Measurements from ENCODE around the gene ZNF428.
A peak's percentile ranks its signal among the peaks of the same experiment; 100 is the strongest.
"Not testable (repeated sequence)": the region's sequence is repeated elsewhere in the genome, so short reads cannot be mapped to it uniquely, and the experiment has no call there.

ZNF428 gene, protein sequence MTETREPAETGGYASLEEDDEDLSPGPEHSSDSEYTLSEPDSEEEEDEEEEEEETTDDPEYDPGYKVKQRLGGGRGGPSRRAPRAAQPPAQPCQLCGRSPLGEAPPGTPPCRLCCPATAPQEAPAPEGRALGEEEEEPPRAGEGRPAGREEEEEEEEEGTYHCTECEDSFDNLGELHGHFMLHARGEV

DNA sequence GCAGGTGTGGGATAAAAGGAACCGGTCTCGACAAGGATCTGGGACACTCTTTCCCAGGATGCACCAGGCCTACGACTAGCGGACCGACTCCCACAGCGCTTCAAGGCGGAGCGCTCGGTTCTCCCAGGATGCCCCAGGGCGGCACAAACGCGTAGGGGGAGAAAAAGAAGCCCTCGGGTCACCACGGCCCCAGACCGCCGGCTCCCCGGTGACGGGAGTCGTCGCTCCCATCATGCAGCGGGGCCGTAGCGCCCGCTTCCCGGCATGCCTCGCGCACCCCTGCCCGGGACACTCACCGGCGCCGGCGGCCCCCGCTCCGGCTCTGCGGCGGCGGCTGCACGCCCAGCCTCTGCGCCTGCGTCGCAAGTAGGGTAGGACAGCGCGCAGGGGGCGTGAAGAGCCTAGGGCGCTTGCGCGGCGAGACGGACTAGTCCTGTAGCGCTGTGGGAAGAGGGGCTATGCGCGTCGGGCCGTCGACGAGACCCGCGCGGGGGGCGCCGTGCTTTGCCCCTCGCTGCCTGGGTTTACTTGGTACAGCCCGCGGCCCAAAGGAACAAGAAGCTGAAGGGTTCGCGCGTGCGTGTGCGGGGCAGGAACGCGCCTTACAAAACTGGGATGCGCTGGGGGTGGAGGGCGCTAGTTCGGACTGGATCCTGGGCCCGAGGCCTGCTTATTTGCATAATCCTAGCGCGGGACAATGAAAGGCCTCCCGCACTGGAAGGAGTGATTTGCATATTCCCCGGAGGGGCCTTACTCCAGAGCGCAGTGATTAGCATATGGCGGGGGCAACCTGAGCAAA lies at the start of gene ZNF428:
ZNF428 (minus strand) TSS at position 368 of the 799 bp plus-strand sequence. CDS start 5,325 bp downstream, outside the sequence.
- DNase-seq, result peak; percentile 73 to 88 (median 84)

DNA sequence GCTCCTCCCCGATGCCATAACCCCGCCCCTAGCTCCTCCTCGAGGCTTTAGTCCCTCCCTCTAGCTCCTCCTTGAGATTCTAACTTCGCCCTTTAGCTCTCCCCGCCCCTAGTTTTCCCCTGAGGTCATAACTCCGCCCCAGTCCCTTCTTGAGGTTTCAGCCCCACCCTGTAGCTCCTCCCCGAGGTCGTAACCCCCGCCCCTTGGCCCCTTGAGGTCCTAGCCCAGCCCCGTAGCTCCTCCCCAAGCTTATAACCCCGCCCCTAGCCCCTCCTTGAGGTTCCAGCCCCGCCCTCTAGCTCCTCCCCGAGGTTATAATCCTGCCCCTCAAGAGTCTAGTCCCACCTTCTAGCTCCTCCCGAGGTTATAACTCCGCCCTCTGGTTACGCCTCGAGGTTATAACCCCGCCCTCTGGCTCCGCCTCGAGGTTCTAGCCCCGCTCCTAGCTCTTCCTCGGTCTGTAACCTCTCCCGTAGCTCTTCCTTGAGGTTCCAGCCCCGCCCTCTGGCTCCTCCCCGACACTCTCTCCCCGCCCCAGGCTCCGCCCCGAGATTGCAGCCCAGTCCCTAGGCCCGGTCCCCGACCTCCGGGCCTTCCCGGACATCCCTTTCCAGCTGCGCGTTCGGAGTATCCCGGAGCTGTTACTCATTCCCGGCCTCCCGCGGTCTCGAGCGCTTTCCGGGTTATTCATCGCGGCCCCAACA lies 49.1 kb upstream of the ZNF428 start:
- DNase-seq, result peak; percentile 95 to 100 (median 97)

DNA sequence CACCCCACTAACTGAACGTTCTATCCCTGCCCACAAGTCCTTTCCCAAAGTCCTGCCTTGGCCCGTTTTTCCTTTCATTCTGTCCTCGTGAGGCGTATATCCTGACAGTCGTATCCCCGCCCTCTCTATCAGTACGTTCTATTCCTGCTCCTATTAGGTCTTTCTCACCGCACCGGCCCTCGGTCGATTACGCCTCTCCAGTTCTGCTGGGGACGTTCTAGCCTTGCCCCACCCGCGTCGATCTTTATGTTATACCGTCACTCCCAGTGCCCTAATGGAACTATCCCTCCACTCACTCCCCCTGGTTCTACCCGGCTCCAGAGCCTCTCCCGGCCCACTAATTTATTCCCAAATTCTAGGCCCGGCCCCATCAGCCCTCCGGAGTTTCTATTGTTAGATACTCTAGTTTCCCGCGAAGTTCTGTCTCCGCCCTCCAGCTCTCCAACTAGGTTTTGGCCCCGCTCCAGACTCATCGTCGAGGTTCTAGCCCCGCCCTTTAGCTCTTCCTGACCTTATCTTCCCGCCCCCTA lies 48.5 kb upstream of the ZNF428 start:
- no peak for DNase-seq

DNA sequence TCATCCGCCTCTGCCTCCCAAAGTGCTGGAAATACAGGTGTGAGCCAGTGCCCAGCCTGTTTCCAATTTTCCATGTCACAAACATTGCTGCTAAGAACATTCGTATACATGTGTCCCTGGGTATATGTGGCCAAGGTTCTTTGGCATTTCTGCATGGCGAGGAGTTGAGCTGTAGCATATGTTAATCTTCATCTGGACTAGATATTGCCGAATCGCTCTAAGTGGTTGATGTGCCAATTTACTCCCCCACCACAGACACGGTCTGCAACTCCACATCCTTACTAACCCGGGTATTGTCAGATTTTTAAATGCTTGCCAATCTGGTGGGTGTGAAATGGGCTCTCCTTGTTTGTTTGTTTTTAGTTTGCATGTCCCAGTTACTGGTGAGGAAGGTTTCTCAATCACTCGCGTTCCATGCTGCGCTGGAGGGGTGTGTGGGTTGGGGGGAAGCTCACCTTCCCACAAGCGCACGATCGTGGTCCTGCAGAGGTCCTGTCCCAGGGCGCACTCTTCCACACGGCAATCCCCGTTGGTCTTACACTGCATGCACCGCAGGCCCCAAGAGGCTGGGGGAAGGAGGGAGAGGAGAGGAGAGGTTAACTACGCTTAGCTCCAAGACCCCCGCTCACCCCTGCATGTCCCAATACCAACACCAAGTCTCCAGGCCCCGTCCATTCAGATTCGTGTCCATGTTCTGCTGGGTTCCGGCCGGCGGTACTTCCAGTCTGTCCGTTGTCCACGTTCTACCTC lies 47.9 kb upstream of the ZNF428 start:
- DNase-seq, result peak in 1 of 6 experiments; percentile 2

DNA sequence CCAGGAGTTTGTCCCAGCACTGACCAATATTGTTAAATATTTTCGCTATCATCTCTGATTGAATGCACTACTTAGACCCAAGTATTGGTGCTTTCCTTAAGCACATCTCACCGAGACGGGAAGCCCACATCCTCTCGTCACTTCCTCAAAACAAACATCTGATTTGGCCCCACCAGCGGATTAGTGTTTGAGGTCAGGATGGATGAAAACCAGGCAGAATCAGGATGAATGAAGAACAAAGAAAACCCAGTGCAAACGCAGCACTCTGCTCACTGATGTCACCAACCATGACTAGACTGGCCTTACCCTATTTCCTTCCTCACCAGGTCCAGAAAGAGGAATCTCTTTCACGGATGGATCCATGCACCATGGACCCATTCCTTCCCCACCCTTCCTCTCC lies 44.6 kb upstream of the ZNF428 start:
- peak in 5 of 6 experiments; percentile 13 to 60 (median 37) for DNase-seq

DNA sequence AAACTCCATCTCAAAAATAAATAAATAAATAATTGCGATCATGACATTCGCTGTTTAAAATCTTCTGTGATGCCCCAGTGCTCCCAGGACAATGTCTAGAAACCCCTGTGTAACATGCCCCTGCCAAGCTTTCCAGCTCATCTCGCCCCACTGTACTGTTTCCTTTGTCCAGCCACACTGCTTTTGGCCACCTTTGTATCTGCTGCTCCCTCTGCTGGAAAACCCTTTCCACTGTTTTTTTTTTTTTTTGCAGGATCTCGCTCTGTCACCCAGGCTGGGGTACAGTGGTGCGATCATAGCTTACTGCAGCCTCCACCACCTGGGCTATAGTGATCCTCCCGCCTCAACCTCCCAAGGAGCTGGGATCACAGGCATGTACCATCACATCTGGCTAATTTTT lies 43.1 kb upstream of the ZNF428 start:
- DNase-seq, result no peak

DNA sequence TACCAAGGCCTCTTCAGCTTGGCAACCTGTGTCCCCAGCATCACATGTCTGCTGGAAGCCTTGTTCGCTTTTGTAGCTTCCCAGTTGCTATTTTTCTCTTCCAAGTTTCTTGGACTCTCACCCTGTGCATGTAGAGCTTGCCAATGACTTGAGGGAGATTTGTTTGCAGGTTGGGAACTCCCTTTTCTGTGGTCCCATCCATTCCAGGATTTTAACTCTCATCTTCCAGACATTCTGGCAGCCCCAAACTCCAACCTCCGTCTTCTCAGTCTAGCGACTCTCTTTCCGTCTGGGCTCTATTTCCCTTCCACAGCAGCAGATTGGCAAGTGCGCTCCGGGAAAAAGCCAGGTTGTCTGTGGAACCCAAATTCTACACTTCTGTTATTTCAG lies 41.5 kb upstream of the ZNF428 start:
- DNase-seq, result no peak

DNA sequence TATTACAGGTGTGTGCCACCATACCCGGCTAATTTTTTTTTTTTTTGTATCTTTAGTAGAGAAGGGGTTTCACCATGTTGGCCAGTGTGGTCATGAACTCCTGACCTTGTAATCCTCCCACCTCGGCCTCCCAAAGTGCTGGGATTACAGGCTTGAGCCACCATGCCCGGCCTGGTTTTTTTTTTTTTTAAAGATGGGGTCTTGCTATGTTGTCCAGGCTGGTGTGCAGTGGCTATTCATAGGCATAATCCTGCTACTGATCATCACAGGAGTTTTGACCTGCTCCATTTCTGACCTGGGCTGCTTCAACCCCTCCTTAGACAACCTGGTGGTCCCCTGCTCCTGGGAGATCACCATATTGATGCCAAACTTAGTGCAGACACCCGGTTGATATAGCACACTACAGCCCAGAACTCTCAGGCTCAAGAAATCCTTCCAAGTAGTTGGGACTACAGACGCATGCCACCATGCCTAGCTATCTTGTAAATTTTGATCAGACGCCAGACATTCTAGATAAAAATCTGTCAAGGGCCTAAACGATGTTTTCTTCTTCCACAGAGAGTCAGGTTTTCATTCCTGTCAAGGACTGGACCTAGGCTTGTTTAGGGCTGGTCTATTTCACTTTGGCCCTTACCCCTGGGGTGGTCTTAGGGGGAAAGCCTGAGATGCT lies 41.0 kb upstream of the ZNF428 start:
- no peak for DNase-seq

DNA sequence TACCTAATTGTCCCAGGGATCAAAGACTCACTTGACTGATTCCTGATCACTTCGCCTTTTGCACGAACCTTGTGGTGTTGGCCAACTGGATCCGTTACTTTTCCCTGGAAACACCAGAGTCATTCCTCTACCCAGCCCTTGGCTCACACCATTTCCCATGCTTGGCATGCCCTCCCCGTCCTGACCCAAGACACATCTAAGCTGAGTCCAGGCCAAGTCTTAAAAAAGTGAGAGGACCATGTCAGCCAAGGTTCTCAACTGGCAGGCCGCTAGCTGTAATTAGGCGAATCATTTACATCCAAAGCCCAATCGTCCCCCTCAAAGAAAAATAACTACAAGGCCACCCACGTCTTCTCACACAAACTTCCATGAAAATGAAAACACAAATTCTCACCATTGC lies 39.1 kb upstream of the ZNF428 start:
- DNase-seq, result no peak

DNA sequence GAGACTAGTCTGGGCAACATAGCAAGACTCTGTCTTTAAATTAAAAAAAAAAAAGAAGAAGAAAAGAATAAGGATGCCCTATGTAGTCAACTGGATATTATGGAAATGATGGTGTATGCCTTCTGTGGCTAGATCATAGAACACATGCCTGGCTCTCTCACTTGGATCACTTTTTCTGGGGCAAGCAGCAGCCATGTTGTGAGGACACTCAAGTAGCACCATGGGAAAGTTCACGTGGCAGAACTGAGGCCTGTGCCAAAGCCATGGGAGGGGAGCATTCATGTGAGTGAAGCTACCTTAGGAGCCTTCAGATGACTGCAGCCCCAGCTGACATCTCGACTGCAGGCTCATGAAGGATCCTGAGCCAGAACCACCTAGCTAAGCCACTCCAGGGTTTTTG lies 38.6 kb upstream of the ZNF428 start:
- no peak for DNase-seq

DNA sequence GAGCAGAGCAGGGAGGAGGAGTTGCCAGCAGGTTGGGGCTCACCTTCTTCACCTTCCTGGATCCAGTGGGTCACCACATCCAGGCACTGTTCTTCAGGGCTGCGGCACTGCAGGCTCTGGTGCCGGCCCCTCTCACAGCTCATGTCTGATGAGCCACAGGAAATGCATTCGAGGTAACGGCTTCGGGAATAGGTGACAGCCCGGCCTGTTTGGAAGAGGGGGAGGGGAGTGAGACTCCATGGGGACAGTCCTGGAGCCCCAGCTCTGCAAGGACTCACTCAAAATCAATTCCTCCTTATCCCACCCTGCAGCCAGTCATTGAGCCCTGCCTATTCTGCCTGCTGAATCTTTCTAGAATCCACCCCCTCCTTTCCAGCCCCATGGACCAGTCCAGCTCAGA lies 37.0 kb upstream of the ZNF428 start:
- DNase-seq, result no peak

DNA sequence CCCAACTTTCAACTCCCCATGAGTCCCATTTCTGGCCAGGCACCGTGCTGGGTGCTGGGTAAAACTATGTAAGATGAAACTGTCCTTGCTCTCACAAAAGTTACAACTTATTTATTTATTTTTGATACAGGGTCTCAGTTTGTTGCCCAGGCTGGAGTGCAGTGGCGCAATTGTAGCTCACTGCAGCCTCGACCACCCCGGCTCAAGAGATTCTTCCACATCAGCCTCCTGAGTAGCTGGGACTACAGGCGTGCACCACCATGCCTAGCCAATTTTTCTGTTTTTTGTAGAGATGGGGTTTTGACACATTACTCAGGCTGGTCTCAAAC lies 33.1 kb upstream of the ZNF428 start:
- no peak for DNase-seq

DNA sequence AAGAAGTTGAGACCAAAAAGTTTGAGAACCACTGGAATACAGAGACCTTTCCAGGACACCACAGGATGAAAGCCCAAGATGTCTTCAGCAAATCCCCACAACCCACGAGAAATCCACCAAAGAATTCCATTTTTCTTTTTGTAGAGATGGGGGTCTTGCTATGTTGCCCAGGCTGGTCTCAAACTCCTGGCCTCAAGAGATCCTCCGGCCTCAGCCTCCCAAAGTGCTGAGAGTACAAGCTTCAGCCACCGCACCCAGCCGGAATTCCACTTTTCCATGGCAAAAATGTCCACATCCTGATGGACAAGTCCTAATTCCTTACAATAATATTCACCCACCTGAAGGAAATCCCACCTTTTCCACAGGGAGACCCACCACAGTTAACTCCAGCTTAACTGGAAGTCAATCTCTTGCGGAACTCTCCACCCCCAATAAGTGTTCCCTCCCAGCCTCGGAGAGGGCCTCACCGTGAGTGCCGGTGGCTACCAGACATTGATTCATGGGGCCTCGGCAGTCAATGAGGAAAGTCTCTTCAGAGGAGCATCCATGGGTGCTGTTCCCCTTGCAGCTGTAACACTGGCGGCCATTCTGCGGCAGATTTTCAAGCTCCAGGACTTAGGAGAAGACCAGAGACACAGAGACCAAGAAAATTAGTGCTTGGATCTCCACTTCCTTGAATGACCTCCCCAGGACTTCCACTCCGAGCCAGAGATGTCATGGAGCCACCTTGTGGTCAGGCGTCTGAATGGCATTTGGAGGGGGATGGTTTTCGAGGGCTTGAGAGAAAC lies 32.5 kb upstream of the ZNF428 start:
- DNase-seq, result peak in 3 of 6 experiments; percentile 12 to 21 (median 18)

DNA sequence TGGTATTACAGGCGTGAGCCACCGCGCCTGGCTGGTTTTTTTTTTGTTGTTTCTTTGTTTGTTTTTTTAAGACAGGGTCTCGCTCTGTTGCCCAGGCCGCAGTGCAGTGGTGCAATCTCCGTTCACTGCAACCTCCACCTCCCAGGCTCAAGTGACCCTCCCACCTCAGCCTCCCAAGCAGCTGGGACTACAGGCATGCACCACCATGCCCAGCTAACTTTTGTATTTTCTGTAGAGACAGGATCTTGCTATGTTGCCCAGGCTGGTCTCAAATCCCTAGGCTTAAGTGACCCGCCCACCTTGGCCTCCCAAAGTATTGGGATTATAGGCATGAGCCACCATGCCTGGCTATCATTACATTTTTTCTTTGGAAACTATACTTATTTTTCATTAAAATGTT lies 30.8 kb upstream of the ZNF428 start:
- not testable (repeated sequence) for DNase-seq

DNA sequence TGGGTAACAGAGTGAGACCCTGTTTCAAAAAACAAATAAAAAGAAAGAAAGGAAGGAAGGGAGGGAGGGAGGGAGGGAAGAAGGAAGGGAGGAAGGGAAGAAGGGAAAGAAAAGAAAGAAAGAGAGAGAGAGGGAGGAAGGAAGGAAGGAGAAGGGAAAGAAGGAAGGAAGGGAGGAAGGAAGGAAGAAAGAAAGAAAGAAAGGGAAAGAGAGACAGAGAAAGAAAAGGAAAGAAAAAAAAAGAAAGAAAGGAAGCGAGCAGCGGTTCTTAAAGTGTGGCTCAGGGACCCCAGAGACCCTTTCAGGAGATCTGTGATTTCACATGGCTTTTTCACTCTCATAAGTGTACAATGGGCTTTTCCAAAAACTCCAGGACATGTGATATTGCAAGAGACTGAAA lies 30.1 kb upstream of the ZNF428 start:
- DNase-seq, result no peak

DNA sequence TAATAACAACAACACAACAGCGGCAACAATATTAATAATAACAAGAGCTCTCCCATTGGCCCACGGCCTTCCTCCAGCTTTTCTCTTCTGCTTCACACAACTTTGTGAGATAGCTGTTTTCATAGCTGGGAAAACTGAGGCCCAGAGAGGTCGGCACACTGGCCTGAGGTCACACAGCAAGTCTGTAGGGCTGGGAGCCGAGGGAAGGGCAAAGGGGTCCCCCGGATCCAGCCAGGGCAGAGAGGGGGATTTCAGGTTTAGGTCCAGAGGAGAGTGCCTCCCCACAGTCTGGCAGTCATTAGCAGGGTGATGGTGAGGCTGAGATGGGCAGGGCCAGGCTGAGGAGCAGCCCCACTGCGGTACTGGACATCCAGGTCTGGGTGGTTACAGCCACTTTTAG lies 29.2 kb upstream of the ZNF428 start:
- DNase-seq, result no peak

DNA sequence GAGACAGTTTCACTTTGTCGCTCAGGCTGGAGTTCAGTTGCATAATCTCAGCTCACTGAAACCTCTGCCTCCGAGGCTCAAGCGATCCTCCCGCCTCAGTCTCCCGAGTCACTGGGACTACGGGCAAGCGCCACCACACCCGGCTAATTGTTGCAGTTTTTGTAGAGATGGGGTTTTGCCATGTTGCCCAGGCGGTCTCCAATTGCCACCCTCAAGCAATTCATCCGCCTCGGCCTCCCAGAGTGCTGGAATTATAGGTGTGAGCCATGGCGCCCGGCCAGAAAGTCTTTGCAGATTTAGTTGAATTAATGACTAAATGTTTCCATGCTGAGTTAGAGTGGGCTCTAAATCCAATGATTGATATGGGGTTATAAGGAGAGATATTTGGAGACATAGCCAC lies 24.8 kb upstream of the ZNF428 start:
- DNase-seq, result no peak

DNA sequence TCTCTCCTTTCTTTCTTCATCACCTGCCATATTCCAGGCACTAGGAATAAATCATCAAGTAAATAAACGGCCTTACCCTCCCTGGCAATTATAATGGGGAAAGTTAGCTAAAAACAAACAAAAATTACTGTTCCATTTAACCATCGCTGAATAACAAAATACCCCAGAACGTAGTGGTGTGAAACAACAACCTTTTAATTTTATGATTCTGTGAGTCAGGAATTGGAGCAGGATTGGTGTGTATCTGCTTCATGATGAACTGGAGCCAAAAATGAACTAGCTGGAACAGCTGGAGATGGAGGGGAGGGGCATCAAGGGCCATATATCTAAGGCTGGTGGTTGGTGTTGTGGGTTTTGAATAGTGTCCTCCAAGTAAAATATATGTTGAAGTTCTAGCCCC lies 23.9 kb upstream of the ZNF428 start:
- DNase-seq, result no peak

DNA sequence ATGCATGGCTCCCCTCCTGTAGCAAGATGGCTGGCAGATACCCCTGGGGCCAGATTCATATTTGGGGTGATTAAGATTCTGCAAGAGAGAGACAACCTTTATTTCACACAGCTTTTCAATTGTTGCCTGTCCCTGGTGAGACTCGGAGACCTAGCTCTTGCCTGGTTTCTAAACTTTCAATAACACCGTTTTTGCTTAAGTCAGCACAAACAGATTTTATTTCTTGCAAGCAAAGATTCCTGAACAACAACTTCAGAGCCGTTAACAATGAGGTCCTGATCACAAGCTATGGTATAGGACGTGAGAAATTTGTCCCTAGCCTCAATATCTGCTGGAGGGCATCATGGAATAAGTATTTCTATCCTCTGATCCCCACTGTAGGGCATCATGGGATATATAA lies 23.1 kb upstream of the ZNF428 start:
- DNase-seq, result no peak

DNA sequence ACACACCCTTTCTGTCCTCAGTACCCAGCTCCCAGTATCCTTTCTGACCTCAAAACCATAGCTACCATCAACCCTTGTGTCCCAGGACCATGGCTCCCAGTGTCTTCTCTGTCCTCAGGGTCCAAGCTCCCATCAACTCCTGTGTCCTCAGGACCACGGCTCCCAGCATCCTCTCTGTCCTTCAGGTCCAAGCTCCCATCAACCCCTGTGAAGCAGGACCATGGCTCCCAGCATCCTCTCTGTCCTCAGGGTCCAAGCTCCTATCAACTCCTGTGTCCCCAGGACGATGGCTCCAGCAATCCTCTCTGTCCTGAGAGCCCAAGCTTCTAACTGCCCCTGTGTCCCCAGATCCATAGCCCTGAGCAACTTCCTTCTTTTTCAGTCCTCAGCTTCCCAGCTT lies 21.9 kb upstream of the ZNF428 start:
- no peak for DNase-seq

DNA sequence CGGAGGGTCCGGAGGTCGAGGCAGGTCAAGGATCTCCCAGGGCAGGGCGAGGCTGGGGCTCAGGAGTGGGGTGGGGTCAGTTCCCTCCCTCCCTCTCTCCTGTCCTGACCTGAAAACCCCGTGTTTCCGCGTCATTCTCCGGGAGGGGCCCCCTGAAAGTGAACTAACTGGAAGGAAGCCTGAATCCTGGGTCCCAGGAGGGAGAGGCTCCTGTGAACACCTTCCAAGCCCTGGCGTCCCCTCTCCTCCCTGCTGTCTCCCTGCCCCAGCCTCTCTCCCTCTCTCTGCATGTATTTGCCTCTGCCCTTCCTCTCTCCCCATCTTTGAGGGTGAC lies 21.0 kb upstream of the ZNF428 start:
- DNase-seq, result peak in 1 of 6 experiments; percentile 10
